Activated CD4-positive, alpha-beta T cell treated with anti-CD3 and anti-CD28 coated beads, Interleukin-2, amount 50 U/mL, for 24 hours (primary cell): ENCODE data around the gene ZNF609.

ENCODE experiments used
- DNase-seq, 2 donors: peaks; one replicate each; pipeline ENCODE4 v3.0.0-alpha.2; 2020; ENCODE audit warnings: low read depth in 1 of 2, low spot score in 1 of 2

ZNF609 gene

GRCh38 chr15:64536244-64536836, 76.0 kb downstream of the ZNF609 start:
- peak in 1 of 2 donors; percentile 16 for DNase-seq

DNA sequence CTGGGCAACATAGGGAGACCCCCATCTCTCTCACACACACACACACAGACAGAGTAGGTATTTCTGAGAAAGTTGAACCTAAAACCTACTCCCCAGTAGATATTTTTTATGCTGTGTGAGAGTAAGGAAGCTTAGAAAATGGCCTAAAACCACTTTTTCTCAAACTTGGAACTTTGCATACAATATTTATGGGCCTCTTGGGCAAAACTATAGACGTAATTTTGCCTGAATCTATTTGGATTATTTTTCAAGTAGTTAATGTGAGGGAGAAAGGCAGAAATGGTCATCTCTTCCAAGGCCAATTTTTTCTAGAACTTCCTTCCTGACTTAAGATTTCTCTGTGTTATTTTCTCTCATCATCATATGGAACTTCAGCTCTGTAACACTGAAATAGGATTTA, 81.7 kb downstream of the ZNF609 start:
- DNase-seq, result no peak

DNA sequence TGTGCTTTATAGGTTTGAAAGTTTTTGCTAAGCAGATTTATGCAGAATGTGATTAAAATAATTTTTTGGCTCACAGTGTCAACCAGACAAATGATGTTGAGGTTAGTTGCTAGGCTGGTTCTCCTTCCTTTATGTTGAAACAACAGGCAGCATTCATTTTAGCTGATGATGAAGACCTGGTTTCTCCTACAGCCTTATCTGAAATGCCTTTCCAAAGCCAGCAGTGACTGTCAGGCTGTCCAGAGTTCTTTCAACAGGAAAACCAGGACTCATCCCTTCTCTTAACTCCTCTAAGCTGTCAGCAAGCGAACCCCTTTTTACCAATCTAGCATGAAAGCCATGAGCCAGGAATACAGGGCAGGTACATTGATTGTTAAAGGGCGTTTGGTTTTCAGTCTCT, 84.1 kb downstream of the ZNF609 start:
- DNase-seq, result no peak

GRCh38 chr15:64547275-64547674, 86.9 kb downstream of the ZNF609 start:
- DNase-seq, result no peak

DNA sequence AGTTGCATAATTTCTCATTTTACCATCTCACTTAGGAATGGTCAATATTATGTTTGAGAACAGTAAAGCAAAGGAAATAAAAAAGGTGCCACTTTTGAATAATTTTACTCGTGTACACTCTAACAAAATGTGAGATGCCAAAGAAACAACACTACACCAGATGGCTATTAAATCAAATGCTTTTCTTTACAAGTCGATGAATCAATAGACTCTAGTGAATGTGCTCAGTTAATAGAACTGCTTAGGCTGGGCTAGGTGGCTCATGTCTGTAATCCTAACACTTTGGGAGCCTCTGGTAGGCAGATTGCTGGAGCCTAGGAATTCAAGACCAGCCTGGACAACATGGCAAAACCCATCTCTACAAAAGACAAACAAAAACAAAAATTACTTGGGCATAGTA, 87.9 kb downstream of the ZNF609 start:
- DNase-seq, result no peak

DNA sequence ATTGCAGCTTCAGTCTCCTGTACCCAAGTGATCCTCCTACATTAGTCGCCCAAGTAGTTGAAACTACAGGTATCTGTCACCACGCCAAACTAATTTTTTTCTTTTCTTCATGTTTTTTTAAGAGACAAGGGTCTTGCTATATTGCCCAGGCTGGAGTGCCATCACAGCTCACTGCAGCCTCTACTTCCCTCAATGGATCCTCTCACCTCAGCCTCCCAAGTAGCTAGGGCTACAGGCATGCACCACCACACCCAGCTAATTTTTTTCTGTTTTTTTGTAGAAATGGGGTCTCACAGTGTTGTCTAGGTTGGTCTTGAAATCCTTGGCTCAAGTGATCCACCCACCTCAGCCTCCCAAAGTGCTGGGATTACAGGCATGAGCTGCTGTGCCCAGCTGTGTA, 89.5 kb downstream of the ZNF609 start:
- no peak for DNase-seq

GRCh38 chr15:64552281-64552948, 92.0 kb downstream of the ZNF609 start:
- DNase-seq, result no peak

GRCh38 chr15:64558460-64559179, 98.2 kb downstream of the ZNF609 start:
- no peak for DNase-seq

DNA sequence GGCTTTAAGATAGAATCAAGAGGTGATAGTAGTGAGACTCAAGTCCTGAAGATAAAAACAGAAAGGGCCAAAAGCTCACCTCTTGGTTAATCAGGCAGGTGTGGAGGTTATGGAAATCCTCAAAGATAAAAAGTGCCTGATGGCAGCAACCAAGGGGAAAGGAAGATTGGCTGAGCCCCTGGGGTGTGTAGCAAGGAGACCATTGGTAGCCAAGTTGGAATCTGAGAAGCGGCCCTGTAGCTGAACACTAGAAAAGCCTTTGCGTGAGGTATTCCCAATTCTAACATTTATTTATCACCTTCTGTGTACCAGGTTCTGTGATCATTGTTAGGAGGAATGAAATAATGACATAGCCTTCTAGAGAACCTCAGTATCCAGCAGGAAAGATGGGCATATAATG, 98.9 kb downstream of the ZNF609 start:
- no peak for DNase-seq

GRCh38 chr15:64560501-64560900, 100.1 kb downstream of the ZNF609 start:
- DNase-seq, result no peak

GRCh38 chr15:64560998-64561397, 100.6 kb downstream of the ZNF609 start:
- no peak for DNase-seq

DNA sequence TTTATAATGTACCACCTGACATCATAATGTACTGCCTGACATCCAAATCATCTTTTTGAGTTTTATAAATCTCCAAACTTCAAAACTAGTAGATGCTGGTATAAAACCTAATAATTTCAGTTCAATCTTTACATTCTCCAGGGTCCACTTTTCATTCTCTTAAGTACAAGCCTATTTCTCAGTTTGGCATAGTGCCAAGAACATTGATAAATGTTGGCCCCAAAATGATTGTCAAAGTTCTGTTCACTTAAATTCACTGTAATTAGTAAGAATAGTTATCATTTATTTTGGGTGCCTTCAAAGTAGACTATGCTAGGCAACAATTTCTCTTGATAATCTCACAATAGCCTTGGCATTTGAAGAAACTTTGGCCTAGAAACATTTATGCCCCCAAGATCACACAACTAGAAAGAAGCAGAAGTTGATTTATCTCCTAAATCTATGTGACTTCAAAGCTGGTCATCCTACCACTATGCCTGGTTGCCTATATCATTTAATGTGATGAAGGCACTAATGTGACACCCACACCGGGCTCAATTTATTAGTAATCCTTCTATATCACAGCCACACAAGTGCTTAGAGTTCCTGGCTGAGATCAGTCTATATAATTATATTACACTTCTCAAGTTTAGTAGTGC, 101.7 kb downstream of the ZNF609 start:
- no peak for DNase-seq

GRCh38 chr15:64566102-64566501, 105.7 kb downstream of the ZNF609 start:
- DNase-seq, result no peak

- DNase-seq, result no peak
Observed at GRCh38 chr15:64566629-64567427, 106.5 kb downstream of the ZNF609 start.

DNA sequence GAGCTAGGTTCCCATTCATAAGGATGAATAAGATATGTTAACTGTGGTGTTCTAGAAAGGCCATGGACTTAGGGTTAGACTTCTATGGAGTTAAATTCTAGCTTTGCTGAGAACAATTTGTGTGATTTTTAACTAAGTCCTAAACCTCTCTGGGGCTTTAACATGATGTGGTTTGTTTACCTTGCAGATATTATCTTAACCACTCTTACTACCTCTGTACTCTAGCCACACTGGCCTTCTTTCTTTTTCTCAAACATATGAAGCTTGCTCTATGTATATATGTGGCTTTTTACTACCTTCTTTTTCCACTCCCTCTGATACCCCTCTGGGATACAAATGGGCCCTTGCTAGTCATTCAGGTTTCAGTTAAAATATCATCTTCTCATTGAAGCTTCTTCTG, 108.4 kb downstream of the ZNF609 start:
- DNase-seq, result no peak

- no peak for DNase-seq
Observed at GRCh38 chr15:64571857-64572291, 111.5 kb downstream of the ZNF609 start.

- no peak for DNase-seq
Observed at GRCh38 chr15:64572856-64573255, 112.5 kb downstream of the ZNF609 start.

GRCh38 chr15:64574301-64575017, 114.1 kb downstream of the ZNF609 start:
- DNase-seq, result no peak

DNA sequence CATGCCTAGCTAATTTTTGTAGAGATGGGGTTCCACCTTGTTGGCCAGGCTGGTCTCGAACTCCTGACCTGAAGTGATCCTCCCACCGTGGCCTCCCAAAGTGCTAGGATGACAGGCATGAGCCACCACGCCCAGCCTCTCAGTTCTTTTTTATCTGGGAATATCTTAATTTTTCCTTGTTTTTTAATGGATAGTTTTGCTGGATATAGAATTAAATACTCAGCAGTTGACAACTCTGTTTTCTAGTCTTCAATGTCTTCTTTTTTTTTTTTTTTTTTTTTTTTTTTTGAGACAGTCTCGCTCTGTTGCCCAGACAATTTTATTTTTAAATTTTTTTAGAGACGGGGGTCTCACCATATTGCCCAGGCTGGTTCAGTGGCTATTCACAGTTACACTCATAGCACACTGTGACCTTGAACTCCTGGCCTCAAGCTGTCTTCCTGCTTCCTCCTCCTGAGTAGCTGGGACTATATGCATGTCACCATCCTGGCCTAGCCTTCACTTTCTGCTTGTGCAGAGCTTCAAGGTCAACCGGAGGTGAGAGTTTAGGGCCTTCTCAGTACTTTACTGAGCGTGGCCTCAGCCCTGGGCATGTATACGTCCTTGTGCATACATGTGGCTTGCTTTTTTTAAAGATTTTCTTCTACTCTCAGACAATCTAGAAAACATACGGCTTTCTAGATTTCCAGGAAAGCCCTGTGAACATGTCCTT, 120.5 kb downstream of the ZNF609 start:
- DNase-seq, result no peak

DNA sequence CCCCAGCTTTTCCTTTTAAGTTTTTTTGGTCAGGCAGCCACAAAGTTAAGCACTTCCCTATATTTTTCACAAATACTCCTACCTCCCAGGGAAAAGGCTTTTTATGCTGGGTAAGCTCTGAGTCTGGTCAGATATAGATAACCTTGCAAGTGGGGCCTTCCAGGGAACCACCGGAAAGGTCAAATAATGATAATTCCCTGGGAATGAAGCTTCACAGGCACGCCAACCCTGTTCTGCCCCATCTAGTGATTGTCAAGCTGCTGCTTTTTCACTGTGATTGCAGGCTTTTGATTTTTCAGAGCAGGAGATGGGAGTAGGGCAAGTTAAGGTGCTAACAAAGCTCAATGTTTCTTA, 121.0 kb downstream of the ZNF609 start:
- no peak for DNase-seq
